NCI-H2227 (cell line): ENCODE data around the gene FOXL3.
"Not testable (repeated sequence)": the region's sequence is repeated elsewhere in the genome, so short reads cannot be mapped to it uniquely, and the experiment has no call there.

Experiments used
- DNase-seq: peaks from one replicate; lab custom pipeline; 2025; ENCODE audit not compliant: unreplicated experiment; lab: John Stamatoyannopoulos, UW

FOXL3 gene

GRCh38 chr7:254337-255037 is 35.5 kb upstream of the FOXL3 start:
- DNase-seq, result no peak

GRCh38 chr7:255038-255435 is 34.9 kb upstream of the FOXL3 start:
- DNase-seq, result no peak

- no peak for DNase-seq
Measured at GRCh38 chr7:255721-256361, 34.1 kb upstream of the FOXL3 start.

GRCh38 chr7:256461-256940 is 33.5 kb upstream of the FOXL3 start:
- DNase-seq, result no peak

- no peak for DNase-seq
Measured at GRCh38 chr7:256981-257646, 32.9 kb upstream of the FOXL3 start.

GRCh38 chr7:257647-257992 is 32.4 kb upstream of the FOXL3 start:
- no peak for DNase-seq

GRCh38 chr7:258476-259190 is 31.3 kb upstream of the FOXL3 start:
- no peak for DNase-seq

- no peak for DNase-seq
Measured at GRCh38 chr7:259191-259505, 30.8 kb upstream of the FOXL3 start.

- DNase-seq, result no peak
Measured at GRCh38 chr7:259751-260405, 30.1 kb upstream of the FOXL3 start.

GRCh38 chr7:260441-261281 is 29.3 kb upstream of the FOXL3 start:
- no peak for DNase-seq

- no peak for DNase-seq
Measured at GRCh38 chr7:261341-262250, 28.4 kb upstream of the FOXL3 start.

GRCh38 chr7:262251-262572 is 27.8 kb upstream of the FOXL3 start:
- no peak for DNase-seq

- not testable (repeated sequence) for DNase-seq
Measured at GRCh38 chr7:262631-263311, 27.2 kb upstream of the FOXL3 start.

- not testable (repeated sequence) for DNase-seq
Measured at GRCh38 chr7:263483-264351, 26.3 kb upstream of the FOXL3 start.

GRCh38 chr7:264541-265191 is 25.3 kb upstream of the FOXL3 start:
- DNase-seq, result peak; percentile 8

GRCh38 chr7:265192-265997 is 24.6 kb upstream of the FOXL3 start:
- no peak for DNase-seq
